Stimulated activated CD4-positive, alpha-beta T cell treated with anti-CD3 and anti-CD28 coated beads, Interleukin-12 subunit alpha, Interleukin-12 subunit beta, amount 100 ng/mL, for 24 hours (primary cell): ENCODE results near the gene ERVK3-1.

Experiments
- DNase-seq, 2 experiments: peaks; one replicate each; pipeline ENCODE4 v3.0.0-alpha.2; 2020; ENCODE audit warnings: low read depth in 2 of 2

Gene ERVK3-1

DNA sequence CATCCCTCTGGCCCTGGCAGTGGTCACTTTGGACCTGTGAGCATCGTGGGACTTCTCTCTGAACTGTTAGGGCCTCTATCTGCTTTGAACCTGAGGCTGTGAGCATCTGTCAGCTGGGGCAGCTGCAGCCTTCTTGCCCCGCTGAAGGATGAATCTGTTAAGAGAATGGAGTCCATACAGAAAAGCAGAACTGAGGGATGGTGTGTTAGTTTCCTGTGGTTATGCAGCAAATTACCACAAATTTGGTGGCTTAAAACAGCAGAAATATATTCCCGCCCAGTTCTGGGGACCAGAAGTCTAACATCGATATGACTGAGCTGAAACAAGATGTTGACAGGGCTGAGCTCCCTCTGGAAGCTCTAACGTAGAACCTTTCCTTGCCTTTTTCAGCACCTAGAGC is 59.0 kb downstream of the ERVK3-1 start:
- no peak for DNase-seq
